HepG2 (cell line): ENCODE data around the gene LSM2. TPM values are rescaled to one million over a fixed set of nuclear protein-coding genes. Genes with fewer than 3 reads are reported as not detected.

Experiments used
- AGO2 ChIP-seq: fragments of 200-400 bp; formaldehyde crosslinking; optimal IDR thresholded peaks from 2 replicates; pipeline ENCODE3; 2017; ENCODE audit warnings: mild to moderate bottlenecking, low read depth, low read length, moderate library complexity
- ATF6 ChIP-seq: sonication (generic); formaldehyde crosslinking; conservative IDR thresholded peaks from 2 replicates; pipeline ENCODE4 v1.4.0; 2020; ENCODE audit warnings: missing genetic modification reagents
- MXI1 ChIP-seq: IDR thresholded peaks from 3 replicates; pipeline ENCODE4 v1.6.1; 2012; ENCODE audit warnings: low read depth, low read length, inconsistent platforms, borderline replicate concordance
- NR1H2 ChIP-seq: sonication (generic); formaldehyde crosslinking; IDR thresholded peaks from 2 replicates; pipeline ENCODE4 v1.8.1; 2022; ENCODE audit warnings: low read depth, missing genetic modification reagents, borderline replicate concordance
- PCBP1 ChIP-seq: fragments of 200-400 bp; formaldehyde crosslinking; IDR thresholded peaks from 2 replicates; pipeline ENCODE4 v1.6.1; 2017; ENCODE audit warnings: mild to moderate bottlenecking, low read depth, low read length, borderline replicate concordance
- THYN1 ChIP-seq: sonication (generic); formaldehyde crosslinking; IDR thresholded peaks from 2 replicates; pipeline ENCODE4 v1.8.1; 2023; ENCODE audit warnings: low read depth, mild to moderate bottlenecking, moderate library complexity, missing genetic modification reagents, borderline replicate concordance
- ZBTB7B ChIP-seq: sonication (generic); formaldehyde crosslinking; IDR thresholded peaks from 2 replicates; pipeline ENCODE4 v1.4.0; 2020; ENCODE audit warnings: missing genetic modification reagents
- ZFP82 ChIP-seq: sonication (generic); formaldehyde crosslinking; IDR thresholded peaks from 2 replicates; pipeline ENCODE4 v1.5.1; 2020; ENCODE audit warnings: mild to moderate bottlenecking, missing genetic modification reagents, borderline replicate concordance
- ZMAT3 ChIP-seq: sonication (generic); formaldehyde crosslinking; conservative IDR thresholded peaks from 2 replicates; pipeline ENCODE4 v1.7.0; 2021; ENCODE audit warnings: missing genetic modification reagents
- ZNF431 ChIP-seq: sonication (generic); formaldehyde crosslinking; IDR thresholded peaks from 2 replicates; pipeline ENCODE4 v1.9.0; 2022; ENCODE audit warnings: missing genetic modification reagents, low read depth, mild to moderate bottlenecking, borderline replicate concordance
- ZNF484 ChIP-seq: sonication (generic); formaldehyde crosslinking; IDR thresholded peaks from 2 replicates; pipeline ENCODE4 v1.5.1; 2020; ENCODE audit warnings: mild to moderate bottlenecking, low read depth, missing genetic modification reagents, borderline replicate concordance
- ZNF530 ChIP-seq: sonication (generic); formaldehyde crosslinking; IDR thresholded peaks from 2 replicates; pipeline ENCODE4 v1.5.0; 2020; ENCODE audit warnings: low read depth, mild to moderate bottlenecking, missing genetic modification reagents
- ZNF569 ChIP-seq: sonication (generic); formaldehyde crosslinking; IDR thresholded peaks from 2 replicates; pipeline ENCODE4 v1.5.0; 2020; ENCODE audit warnings: mild to moderate bottlenecking, missing genetic modification reagents, moderate library complexity, borderline replicate concordance
- ZNF572 ChIP-seq: sonication (generic); formaldehyde crosslinking; IDR thresholded peaks from 2 replicates; pipeline ENCODE4 v1.5.1; 2020; ENCODE audit warnings: mild to moderate bottlenecking, missing genetic modification reagents
- ZNF598 ChIP-seq: sonication (generic); formaldehyde crosslinking; IDR thresholded peaks from 2 replicates; pipeline ENCODE4 v1.5.1; 2020; ENCODE audit warnings: mild to moderate bottlenecking, missing genetic modification reagents, borderline replicate concordance
- ZNF644 ChIP-seq: IDR thresholded peaks from 2 replicates; pipeline ENCODE4 v1.6.1; 2016; ENCODE audit warnings: low read depth
- ZNF800 ChIP-seq: sonication (generic); formaldehyde crosslinking; IDR thresholded peaks from 2 replicates; pipeline ENCODE4 v1.4.0; 2020; ENCODE audit warnings: missing genetic modification reagents
- ZNF879 ChIP-seq: sonication (generic); formaldehyde crosslinking; IDR thresholded peaks from 2 replicates; pipeline ENCODE4 v1.8.1; 2023; ENCODE audit warnings: missing genetic modification reagents
- polyA plus RNA-seq, 8 experiments: library from polyadenylated mRNA; depleted of rRNA in 3 of 8; stranded (reverse) in 7 of 8; unstranded in 1 of 8; fragments of >200 nt; fragmentation: Illumina TruSeq in 4 of 8; extraction: Trizol in 4 of 8; gene quantifications; 2 replicates each; pipeline versions ENCODE4 v1.2.1 to v1.2.3, GENCODE V29; 2011 to 2016; ENCODE audit warnings: low read depth in 4 of 8, missing spikeins in 1 of 8, mixed read lengths in 1 of 8; ENCODE audit not compliant: insufficient read depth in 1 of 8
- total RNA-seq, 5 experiments: library from RNA; depleted of rRNA; stranded (reverse); fragments of >200 nt; fragmentation: Illumina TruSeq; extraction: Trizol; gene quantifications; 2 replicates each; pipeline ENCODE4 v1.2.3, GENCODE V29; 2016; ENCODE audit warnings: low read depth in 1 of 5
- TF ChIP-seq, protein P1 (sequence below): sonication (generic); formaldehyde crosslinking; IDR thresholded peaks from 2 replicates; pipeline ENCODE4 v1.4.0; 2020; ENCODE audit warnings: missing genetic modification reagents
- TF ChIP-seq, protein P2 (sequence below): IDR thresholded peaks from 2 replicates; pipeline ENCODE4 v1.4.0; 2020; ENCODE audit warnings: mild to moderate bottlenecking, missing genetic modification reagents

LSM2 gene
- total and polyA plus RNA-seq, 2 of the 13 experiments (the other 11 are each of a cell fraction or from before 2014, with no cell fraction given) = 69.4 to 90.5 TPM

- TF ChIP-seq, protein P1, sequence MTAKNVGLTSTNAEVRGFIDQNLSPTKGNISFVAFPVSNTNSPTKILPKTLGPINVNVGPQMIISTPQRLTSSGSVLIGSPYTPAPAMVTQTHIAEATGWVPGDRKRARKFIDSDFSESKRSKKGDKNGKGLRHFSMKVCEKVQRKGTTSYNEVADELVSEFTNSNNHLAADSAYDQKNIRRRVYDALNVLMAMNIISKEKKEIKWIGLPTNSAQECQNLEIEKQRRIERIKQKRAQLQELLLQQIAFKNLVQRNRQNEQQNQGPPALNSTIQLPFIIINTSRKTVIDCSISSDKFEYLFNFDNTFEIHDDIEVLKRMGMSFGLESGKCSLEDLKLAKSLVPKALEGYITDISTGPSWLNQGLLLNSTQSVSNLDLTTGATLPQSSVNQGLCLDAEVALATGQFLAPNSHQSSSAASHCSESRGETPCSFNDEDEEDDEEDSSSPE (CRISPR knock-in tag) = peak; percentile 23; the same call in 1 of the 2 replicates
- TF ChIP-seq ZNF644 (no peak), MXI1 (peak; percentile 68; the same call in 2 of the 3 replicates), AGO2 (peak; percentile 97), ZNF800 (no peak), THYN1 (no peak), ZNF569 (CRISPR knock-in tag) (no peak), ZNF431 (CRISPR knock-in tag) (0 out of 2 replicates have a peak, but pooled peaks have one; percentile 84), ZFP82 (CRISPR knock-in tag) (0 out of 2 replicates have a peak, but pooled peaks have one; percentile 47), NR1H2 (no peak), ZNF572 (CRISPR knock-in tag) (no peak), ZNF530 (CRISPR knock-in tag) (no peak), ZNF879 (CRISPR knock-in tag) (no peak), PCBP1 (peak; percentile 76), ZNF598 (CRISPR knock-in tag) (no peak), ATF6 (CRISPR knock-in tag) (no peak), ZNF484 (no peak), ZBTB7B (no peak; the same call in 1 of the 2 replicates), ZMAT3 (CRISPR knock-in tag) (0 out of 2 replicates have a peak, but pooled peaks have one; percentile 23)
- TF ChIP-seq, protein P2, sequence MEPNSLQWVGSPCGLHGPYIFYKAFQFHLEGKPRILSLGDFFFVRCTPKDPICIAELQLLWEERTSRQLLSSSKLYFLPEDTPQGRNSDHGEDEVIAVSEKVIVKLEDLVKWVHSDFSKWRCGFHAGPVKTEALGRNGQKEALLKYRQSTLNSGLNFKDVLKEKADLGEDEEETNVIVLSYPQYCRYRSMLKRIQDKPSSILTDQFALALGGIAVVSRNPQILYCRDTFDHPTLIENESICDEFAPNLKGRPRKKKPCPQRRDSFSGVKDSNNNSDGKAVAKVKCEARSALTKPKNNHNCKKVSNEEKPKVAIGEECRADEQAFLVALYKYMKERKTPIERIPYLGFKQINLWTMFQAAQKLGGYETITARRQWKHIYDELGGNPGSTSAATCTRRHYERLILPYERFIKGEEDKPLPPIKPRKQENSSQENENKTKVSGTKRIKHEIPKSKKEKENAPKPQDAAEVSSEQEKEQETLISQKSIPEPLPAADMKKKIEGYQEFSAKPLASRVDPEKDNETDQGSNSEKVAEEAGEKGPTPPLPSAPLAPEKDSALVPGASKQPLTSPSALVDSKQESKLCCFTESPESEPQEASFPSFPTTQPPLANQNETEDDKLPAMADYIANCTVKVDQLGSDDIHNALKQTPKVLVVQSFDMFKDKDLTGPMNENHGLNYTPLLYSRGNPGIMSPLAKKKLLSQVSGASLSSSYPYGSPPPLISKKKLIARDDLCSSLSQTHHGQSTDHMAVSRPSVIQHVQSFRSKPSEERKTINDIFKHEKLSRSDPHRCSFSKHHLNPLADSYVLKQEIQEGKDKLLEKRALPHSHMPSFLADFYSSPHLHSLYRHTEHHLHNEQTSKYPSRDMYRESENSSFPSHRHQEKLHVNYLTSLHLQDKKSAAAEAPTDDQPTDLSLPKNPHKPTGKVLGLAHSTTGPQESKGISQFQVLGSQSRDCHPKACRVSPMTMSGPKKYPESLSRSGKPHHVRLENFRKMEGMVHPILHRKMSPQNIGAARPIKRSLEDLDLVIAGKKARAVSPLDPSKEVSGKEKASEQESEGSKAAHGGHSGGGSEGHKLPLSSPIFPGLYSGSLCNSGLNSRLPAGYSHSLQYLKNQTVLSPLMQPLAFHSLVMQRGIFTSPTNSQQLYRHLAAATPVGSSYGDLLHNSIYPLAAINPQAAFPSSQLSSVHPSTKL = peak; percentile 64
Observed at GRCh38 chr6:31776989-31777666, 29.6 kb downstream of the LSM2 start, which contains the start of gene VWA7 (continued).
